PC-3 (cell line): ENCODE data around the gene ANKS1A. TPM values are rescaled to one million over a fixed set of nuclear protein-coding genes. Genes with fewer than 3 reads are reported as not detected.
A peak's percentile ranks its signal among the peaks of the same experiment; 100 is the strongest.

Experiments used
- ATAC-seq: fragments of 200-7000 bp; cut with Tn5 transposase; 2 replicates; pipeline ENCODE4 v1.9.1; 2020; ENCODE audit warnings: mild to moderate bottlenecking, moderate library complexity
- BruUV-seq: library from RNA; stranded (reverse); fragments of 400-500 nt; replicated peaks from 2 replicates; lab custom pipeline; 2021; lab: Mats Ljungman, UMichigan
- CTCF ChIA-PET: fragments of 300-600 bp; sonication (Branson Sonifier 250); formaldehyde crosslinking; loops from one replicate; lab custom pipeline; 2022; ENCODE audit warnings: antibody characterized with exemption; lab: Charles Lee
- POLR2A ChIA-PET: fragments of 300-600 bp; sonication (Branson Sonifier 250); formaldehyde crosslinking; loops from one replicate; lab custom pipeline; 2022; ENCODE audit warnings: antibody characterized with exemption; ENCODE audit not compliant: unreplicated experiment; lab: Charles Lee
- DNase-seq: peaks from one replicate; pipeline ENCODE4 v3.0.0-alpha.2; 2015
- H2AFZ ChIP-seq: fragments of 300-600 bp; sonication (generic); 2 replicates; pipeline ENCODE4 v1.6.0; 2016; ENCODE audit warnings: antibody characterized with exemption, low read length
- H3F3A ChIP-seq: fragments of 300-600 bp; sonication (generic); one replicate; pipeline ENCODE4 v1.6.0; 2017; ENCODE audit warnings: antibody characterized with exemption, low read length, control low read depth, mild to moderate bottlenecking; ENCODE audit not compliant: unreplicated experiment
- H3K27ac ChIP-seq: fragments of 300-600 bp; sonication (generic); 2 replicates; pipeline ENCODE4 v1.5.1; 2016; ENCODE audit warnings: mild to moderate bottlenecking, low read length
- H3K27me3 ChIP-seq: fragments of 300-600 bp; sonication (generic); 2 replicates; pipeline ENCODE4 v1.6.1; 2016; ENCODE audit warnings: low read length, mixed read lengths
- H3K36me3 ChIP-seq: fragments of 300-600 bp; sonication (generic); 2 replicates; pipeline ENCODE4 v1.6.1; 2016; ENCODE audit warnings: low read depth, mixed run types, low read length, mixed read lengths
- H3K4me1 ChIP-seq: fragments of 300-600 bp; sonication (generic); 2 replicates; pipeline ENCODE4 v1.5.1; 2016; ENCODE audit warnings: low read length; ENCODE audit not compliant: insufficient read depth
- H3K4me2 ChIP-seq: fragments of 300-600 bp; sonication (generic); 2 replicates; pipeline ENCODE4 v1.6.0; 2016; ENCODE audit warnings: low read length
- H3K4me3 ChIP-seq: fragments of 300-600 bp; sonication (generic); 2 replicates; pipeline ENCODE4 v1.5.1; 2016; ENCODE audit warnings: mild to moderate bottlenecking, low read length, mixed read lengths
- H3K79me2 ChIP-seq: fragments of 300-600 bp; sonication (generic); 2 replicates; pipeline ENCODE4 v1.6.1; 2017; ENCODE audit warnings: low read length, mixed read lengths
- H3K9ac ChIP-seq: fragments of 300-600 bp; sonication (generic); 2 replicates; pipeline ENCODE4 v1.6.0; 2016; ENCODE audit warnings: mild to moderate bottlenecking, low read length
- H3K9me2 ChIP-seq: fragments of 300-600 bp; sonication (generic); replicated peaks from 2 replicates; pipeline ENCODE4 v1.6.1; 2016; ENCODE audit warnings: mixed run types, low read length, mixed read lengths
- H3K9me3 ChIP-seq: fragments of 300-600 bp; sonication (generic); 2 replicates; pipeline ENCODE4 v1.6.1; 2016; ENCODE audit warnings: low read length, mixed read lengths
- H4K20me1 ChIP-seq: fragments of 300-600 bp; sonication (generic); 2 replicates; pipeline ENCODE4 v1.6.1; 2016; ENCODE audit warnings: low read length, mixed read lengths
- CTCF ChIP-seq: fragments of 300-600 bp; sonication (generic); conservative IDR thresholded peaks from 2 replicates; pipeline ENCODE4 v1.5.1; 2017; ENCODE audit warnings: antibody characterized with exemption, low read depth, mild to moderate bottlenecking, low read length
- EZH2 ChIP-seq: fragments of 300-600 bp; sonication (generic); IDR thresholded peaks from one replicate; pipeline ENCODE4 v1.6.1; 2017; ENCODE audit warnings: antibody characterized with exemption, mild to moderate bottlenecking, low read length; ENCODE audit not compliant: unreplicated experiment
- EZH2phosphoT487 ChIP-seq: fragments of 300-600 bp; sonication (generic); IDR thresholded peaks from 2 replicates; pipeline ENCODE4 v1.6.1; 2018; ENCODE audit warnings: mild to moderate bottlenecking, antibody characterized with exemption, low read length, borderline replicate concordance
- intact Hi-C: fragments of 100-400 bp; cut with micrococcal nuclease; formaldehyde crosslinking; loops from 2 replicates; pipeline ENCODE4 v1.9.0; 2023
- total RNA-seq: library from RNA; depleted of rRNA; stranded (reverse); fragments of >200 nt; gene quantifications from 2 replicates; pipeline ENCODE4 v1.2.3, GENCODE V29; 2014

ANKS1A gene
- total RNA-seq, 1 experiment from 2014 or later: 18.8 TPM

GRCh38 chr6:35034411-35035191 lies 145.5 kb downstream of the ANKS1A start:
- BruUV-seq: no TSS peak
- peak; percentile 49 for ATAC-seq
- Histone ChIP-seq H3K36me3 (no peaks in the 10 kb centered on the region), H3K27ac (no peak overlapping the region), H3K79me2 (no peaks in the 10 kb centered on the region), H3K9ac (no peak overlapping the region), H2AFZ (no peak overlapping the region), H3K9me2 (no peaks in the 10 kb centered on the region), H3K27me3 (no peaks in the 10 kb centered on the region), H3K4me1 (peaks cover 7% of the 10 kb centered on the region; the same call in 1 of the 2 replicates), H3K4me2 (no peak overlapping the region), H4K20me1 (no peaks in the 10 kb centered on the region), H3K9me3 (no peaks in the 10 kb centered on the region), H3F3A (no peaks in the 10 kb centered on the region), H3K4me3 (no peak overlapping the region)
- ChIA-PET CTCF (no interaction called here), POLR2A (interaction anchor here (0.6 kb wide), 1 partner anchor 61 kb away, joined by 8 read pairs; no protein-coding TSS in a partner anchor)
- TF ChIP-seq EZH2 (no peak), CTCF (no peak), EZH2phosphoT487 (no peak)
- DNase-seq: peak; percentile 36
- intact Hi-C loops: no loop called here

- intact Hi-C loops: no loop called here
- H3K79me2 ChIP-seq: no peaks in the 10 kb centered on the region
- H3K36me3 ChIP-seq: no peaks in the 10 kb centered on the region
- CTCF ChIA-PET: no interaction called here
- no peaks in the 10 kb centered on the region for H3F3A ChIP-seq
- BruUV-seq: no TSS peak
- peaks cover 7% of the 10 kb centered on the region; the same call in 1 of the 2 replicates for H3K4me1 ChIP-seq
- H3K4me2 ChIP-seq: no peak overlapping the region
- H3K4me3 ChIP-seq: no peak overlapping the region
- no peaks in the 10 kb centered on the region for H3K27me3 ChIP-seq
- H3K9ac ChIP-seq: no peak overlapping the region
- H4K20me1 ChIP-seq: no peaks in the 10 kb centered on the region
- DNase-seq (no peak), ATAC-seq (no peak)
- no peaks in the 10 kb centered on the region for H3K9me3 ChIP-seq
- no peak overlapping the region for H3K27ac ChIP-seq
- H2AFZ ChIP-seq: no peak overlapping the region
- no peaks in the 10 kb centered on the region for H3K9me2 ChIP-seq
- POLR2A ChIA-PET: no interaction called here
- no peak for TF ChIP-seq EZH2phosphoT487
- TF ChIP-seq CTCF: no peak
- no peak for TF ChIP-seq EZH2
These were observed 146.5 kb downstream of the ANKS1A start for GRCh38 chr6:35035481-35036030.
